SIG-M5 (cell line): ENCODE results near the gene KAT6B.
"Not testable (repeated sequence)": the region's sequence is repeated elsewhere in the genome, so short reads cannot be mapped to it uniquely, and the experiment has no call there.

Source experiments
- DNase-seq: peaks from one replicate; lab custom pipeline; 2025; lab: John Stamatoyannopoulos, UW

KAT6B gene

GRCh38 chr10:74890460-74890859 is 64.1 kb downstream of the KAT6B start:
- DNase-seq: no peak

GRCh38 chr10:74891053-74891452 is 64.7 kb downstream of the KAT6B start:
- DNase-seq: no peak

- DNase-seq: no peak
These were observed 66.4 kb downstream of the KAT6B start for GRCh38 chr10:74892839-74893238.

- DNase-seq: not testable (repeated sequence)
These were observed 66.9 kb downstream of the KAT6B start for GRCh38 chr10:74893329-74893728.

- no peak for DNase-seq
These were observed 70.6 kb downstream of the KAT6B start for GRCh38 chr10:74896788-74897527.

- no peak for DNase-seq
These were observed 72.0 kb downstream of the KAT6B start for GRCh38 chr10:74898201-74898976.

- DNase-seq: no peak
These were observed 73.9 kb downstream of the KAT6B start for GRCh38 chr10:74900297-74900696.

GRCh38 chr10:74901301-74901700 is 74.9 kb downstream of the KAT6B start:
- no peak for DNase-seq

GRCh38 chr10:74901867-74902450 is 75.6 kb downstream of the KAT6B start:
- DNase-seq: no peak

GRCh38 chr10:74903491-74903890 is 77.1 kb downstream of the KAT6B start:
- no peak for DNase-seq

GRCh38 chr10:74906611-74907198 is 80.3 kb downstream of the KAT6B start:
- no peak for DNase-seq

- DNase-seq: no peak
These were observed 83.3 kb downstream of the KAT6B start for GRCh38 chr10:74909670-74910069.

- no peak for DNase-seq
These were observed 84.0 kb downstream of the KAT6B start for GRCh38 chr10:74910241-74910975.

- DNase-seq: no peak
These were observed 84.6 kb downstream of the KAT6B start for GRCh38 chr10:74910976-74911350.

- DNase-seq: no peak
These were observed 85.8 kb downstream of the KAT6B start for GRCh38 chr10:74912182-74912581.

GRCh38 chr10:74912682-74913081 is 86.3 kb downstream of the KAT6B start:
- DNase-seq: no peak

- no peak for DNase-seq
These were observed 87.1 kb downstream of the KAT6B start for GRCh38 chr10:74913377-74913979.

- DNase-seq: no peak
These were observed 89.9 kb downstream of the KAT6B start for GRCh38 chr10:74916283-74916682.

GRCh38 chr10:74917481-74918077 is 91.2 kb downstream of the KAT6B start:
- no peak for DNase-seq

- no peak for DNase-seq
These were observed 93.3 kb downstream of the KAT6B start for GRCh38 chr10:74919671-74920070.

GRCh38 chr10:74921070-74921469 is 94.7 kb downstream of the KAT6B start:
- not testable (repeated sequence) for DNase-seq
